Activated gamma-delta T cell treated with Interleukin-2 at 50 U/mL for 16 hours (primary cell): ENCODE results near the gene GSS.

ENCODE experiments used
- DNase-seq: peaks from one replicate; pipeline ENCODE4 v3.0.0-alpha.2; 2020

The GSS gene

GRCh38 chr20:34976286-34976685 is 20.7 kb upstream of the GSS start:
- no peak for DNase-seq

GRCh38 chr20:34974246-34974645 is 18.6 kb upstream of the GSS start:
- no peak for DNase-seq

DNA sequence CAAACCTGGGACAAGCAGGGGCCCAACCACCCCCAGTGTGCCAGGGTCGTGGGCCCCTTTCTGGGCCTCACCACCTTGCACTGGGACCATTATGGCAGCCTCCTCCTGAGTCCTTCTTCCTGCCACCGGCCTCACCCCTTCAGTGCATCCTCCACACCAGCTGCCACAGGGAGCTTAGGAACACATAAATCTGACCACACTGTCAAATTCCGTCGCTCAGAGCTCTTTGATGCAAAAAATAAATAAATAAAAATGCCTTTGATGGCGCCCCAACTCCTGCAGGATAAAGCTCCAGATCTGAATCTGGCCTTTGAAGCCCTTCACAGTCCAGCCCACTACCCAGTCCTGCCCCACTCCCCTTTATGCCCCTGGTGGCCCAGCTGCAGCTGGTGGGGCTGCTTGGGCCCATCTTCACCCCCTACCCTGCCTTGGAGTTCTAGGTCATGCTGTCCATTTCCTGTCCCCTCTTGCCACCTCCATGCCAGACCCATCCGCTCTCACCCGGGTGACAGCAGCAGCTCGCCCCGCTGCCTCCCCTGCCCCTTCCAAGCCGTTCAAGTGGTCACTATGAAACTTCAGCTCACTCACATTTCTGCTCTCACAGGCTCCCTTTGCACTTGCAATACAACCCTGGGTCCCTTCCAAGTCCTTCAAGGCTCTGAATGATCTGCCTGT is 16.1 kb upstream of the GSS start:
- no peak for DNase-seq

DNA sequence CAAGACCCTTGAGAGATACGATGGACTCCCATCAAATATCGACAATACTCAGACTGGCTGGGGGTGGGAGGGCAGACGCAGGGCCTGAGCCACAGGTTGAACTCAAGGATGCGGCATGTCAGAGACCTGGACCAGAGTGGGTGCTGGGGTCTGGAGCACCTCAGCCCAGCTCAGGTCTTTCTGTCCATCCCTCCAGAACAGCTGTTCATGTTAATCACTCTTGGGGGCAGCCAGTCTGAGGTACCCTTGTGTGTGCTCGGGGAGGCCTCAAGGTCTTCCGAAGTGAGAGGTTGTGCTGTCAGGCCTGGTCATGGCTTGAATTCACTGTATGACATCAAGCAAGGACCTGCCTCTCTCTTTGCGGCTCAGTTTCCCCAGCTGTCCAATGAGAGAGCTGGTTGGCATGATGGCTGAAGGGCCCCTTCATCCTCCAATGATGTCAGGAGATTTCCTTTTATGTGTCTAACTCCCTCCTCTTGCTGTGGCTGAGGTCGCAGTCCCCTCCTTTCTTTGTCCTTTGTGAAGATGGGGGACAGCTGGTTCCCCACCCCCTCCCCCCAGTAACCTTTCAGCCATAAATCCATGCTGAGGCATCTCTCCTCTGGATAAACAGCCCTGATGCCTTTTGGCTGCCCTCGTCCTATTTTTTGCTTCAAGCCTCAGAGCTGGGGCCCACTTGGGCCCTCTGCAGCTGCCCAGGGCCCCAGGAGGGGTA is 15.4 kb upstream of the GSS start:
- no peak for DNase-seq

GRCh38 chr20:34970193-34970840 is 14.7 kb upstream of the GSS start:
- DNase-seq, result no peak

DNA sequence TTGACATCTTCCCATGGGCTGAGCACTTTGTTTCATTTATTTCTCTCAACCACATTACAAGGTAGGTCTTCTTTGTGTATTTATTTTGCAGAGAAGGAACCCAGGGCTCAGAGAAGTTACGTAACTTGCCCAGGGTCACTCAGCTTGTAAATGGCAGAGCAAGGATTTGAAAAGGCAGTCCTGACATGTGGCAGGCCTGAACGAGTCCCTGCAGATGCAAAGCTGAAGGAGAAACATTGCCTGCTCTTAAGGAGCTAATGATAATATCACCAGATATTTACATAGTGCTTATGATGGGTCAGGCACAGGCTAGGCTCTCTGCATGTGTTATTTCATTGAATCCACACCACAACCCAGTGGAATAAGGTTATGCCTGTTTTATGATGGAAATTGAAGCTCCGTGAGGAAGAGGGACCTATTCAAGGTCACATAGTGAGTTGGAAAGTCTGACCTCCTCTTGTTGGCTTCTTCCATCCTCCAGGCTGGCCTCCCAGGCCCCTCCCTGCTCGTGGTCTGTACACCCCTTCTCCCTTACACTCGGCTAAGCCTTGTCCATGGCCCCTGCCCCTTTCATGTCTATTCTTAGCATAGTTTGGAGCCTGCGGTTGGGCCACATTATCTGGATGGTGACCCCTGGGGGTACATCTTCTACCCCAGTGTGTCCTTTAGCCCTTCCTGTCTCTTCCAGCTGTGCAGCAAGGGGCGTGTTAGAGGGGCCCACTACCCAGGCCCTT is 12.6 kb upstream of the GSS start:
- DNase-seq, result no peak

DNA sequence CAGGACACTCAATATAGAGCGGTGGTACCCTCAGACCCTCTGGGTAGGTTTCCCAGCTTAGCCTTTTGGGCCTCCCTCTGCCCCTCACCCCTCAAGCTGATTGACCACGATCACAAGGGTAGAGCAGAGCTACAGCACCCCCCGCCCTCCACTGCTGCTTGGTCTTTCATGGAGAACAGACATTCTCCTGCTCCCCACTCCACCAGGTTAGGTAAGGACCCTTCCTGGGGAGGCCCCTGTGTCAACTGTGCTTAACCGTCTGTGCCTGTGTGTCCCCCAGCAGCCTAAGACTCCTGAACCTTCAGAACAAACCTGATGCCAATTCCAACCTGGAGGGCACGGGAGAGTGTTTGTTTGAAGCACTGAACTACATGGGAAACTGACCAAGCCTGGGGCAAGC is 11.8 kb upstream of the GSS start:
- DNase-seq, result no peak

GRCh38 chr20:34965051-34965450 is 9.4 kb upstream of the GSS start:
- no peak for DNase-seq

DNA sequence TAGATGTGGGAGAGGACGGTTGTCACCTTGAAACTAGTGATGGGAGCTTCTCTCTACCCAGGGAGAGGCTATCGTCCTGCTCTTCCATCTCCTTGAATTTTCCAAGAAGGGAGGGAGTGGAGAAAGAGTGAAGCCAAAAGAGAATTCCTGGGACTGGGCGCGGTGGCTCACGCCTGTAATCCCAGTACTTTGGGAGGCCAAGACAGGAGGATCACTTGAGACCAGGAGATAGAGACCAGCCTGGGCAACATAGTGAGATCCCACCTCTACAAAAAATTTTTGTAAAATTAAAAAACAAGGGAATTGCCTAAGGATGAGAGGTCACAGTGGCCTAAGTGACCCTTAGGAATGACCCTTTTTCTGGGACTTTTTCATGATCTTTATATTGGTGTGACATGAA is 8.9 kb upstream of the GSS start:
- no peak for DNase-seq

DNA sequence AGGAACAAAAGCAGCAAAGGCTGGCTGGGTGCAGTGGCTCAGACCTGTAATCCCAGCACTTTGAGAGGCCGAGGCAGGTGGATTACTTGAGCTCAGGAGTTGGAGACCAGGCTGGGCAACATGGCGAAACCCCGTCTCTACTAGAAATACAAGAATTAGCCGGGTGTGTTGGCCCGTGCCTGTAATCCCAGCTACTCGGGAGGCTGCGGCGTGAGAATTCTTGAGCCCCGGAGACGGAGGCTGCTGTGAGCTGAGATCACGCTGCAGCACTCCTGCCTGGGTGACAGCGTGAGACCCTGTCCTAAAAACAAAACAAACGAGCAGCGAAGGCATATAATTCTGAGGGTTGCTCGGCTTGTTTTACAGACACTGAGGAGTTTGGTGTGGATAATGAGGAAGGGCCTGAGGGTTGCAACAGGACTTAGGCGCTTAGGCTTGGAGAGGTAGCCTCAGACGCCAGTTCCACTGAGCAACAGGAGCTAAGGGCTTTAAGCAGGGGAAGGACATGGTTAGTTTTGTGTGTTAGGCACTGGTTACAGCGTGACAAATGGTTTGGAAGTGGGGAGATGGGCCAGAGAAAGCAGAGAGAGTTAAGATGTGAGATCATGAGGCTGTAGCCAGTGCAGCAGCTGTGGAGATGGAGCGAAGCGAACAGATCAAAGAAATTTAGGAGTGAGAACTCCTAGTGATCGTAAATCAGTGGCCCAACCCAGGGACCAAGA is 1.3 kb upstream of the GSS start:
- no peak for DNase-seq

DNA sequence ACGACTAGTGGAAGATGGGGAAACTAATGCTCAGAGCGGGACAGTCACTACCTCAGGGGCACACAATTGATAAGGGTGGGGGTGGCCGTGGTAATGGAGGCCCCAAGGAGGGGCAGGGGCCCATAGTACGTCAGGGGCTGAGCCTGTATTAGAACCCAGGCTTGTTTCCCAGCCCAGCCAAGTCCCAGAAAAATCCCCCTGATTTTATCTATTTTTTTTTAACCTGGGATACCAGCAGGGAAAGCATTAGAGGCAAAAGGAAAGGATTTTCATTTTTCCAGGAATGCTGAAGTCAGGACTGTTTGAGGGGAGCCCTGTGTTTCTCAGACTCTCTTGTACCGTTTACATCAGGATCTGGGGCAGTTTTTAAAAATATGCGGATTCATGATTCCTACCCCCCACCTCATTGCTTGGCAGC is 444 bp upstream of the GSS start:
- no peak for DNase-seq

DNA sequence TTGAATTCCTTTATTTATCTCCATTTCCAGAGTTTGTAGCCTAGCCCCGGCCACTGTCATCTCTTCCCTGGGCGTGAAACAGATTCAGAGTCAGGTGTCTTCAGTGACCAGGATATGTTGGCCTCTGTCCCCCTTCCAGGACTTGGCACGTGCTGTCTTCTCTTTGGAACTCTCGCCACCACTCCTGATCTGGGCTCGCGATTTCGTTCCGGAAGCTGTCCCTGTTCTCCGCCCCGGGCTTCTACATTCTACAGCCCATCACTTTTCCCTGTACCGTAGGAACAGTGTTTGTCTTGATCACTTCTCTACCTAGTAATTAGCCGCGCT is 739 bp downstream of the GSS start:
- DNase-seq, result no peak

DNA sequence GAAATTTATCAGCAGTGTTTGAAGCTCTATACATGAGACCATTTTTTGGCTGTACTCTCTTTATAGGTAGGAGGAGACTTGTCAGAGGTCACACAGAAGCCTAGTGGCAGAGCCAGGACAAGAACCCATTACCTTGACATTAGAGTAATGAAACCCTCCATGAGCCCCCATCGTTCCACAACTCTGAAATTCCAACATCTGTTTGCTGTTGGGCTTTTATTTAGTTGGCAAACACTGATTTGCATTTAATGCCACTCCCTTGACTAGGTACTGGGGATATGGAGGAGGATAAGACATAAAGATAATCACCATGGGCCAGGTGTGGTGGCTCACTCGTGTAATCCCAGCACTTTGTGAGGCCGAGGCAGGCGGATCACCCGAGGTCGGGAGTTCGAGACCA is 1.6 kb downstream of the GSS start:
- DNase-seq, result no peak

DNA sequence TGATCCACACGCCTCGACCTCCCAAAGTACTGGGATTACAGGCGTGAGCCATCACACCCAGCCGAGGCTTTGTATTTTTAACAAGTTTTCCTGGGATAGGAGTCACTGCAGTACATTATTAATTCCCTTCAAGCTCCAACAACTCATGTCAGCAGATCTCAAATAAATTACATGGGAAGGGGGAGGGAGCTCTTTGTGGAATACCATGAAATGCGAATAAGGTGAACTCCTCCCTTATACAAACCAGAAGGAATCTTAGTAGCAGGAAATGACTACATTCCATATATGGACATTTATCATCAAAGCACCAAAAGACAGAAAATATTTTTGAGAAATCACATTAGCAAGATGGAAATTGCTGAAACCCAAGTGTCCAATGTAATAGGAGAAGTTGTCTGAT is 2.9 kb downstream of the GSS start:
- DNase-seq, result no peak

DNA sequence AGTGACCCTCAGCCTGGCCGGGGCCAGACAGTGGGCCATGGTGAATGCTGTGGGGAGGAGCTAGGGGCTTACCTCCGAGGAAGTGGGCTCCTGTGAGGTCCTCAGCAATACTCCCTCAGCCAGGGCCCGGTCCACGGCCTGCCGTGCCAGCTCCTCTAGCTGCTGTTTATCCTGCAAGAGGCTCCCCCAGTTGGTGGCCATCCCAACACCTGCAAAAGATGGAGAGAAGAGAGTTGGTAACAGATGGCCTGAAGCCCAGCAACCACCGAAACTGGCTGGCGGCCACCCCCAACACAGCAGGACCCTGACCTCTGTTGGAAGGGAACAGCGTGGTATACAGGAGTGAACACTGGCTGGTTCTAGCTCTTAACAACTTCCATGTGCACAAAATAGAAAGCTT is 4.0 kb downstream of the GSS start:
- no peak for DNase-seq

DNA sequence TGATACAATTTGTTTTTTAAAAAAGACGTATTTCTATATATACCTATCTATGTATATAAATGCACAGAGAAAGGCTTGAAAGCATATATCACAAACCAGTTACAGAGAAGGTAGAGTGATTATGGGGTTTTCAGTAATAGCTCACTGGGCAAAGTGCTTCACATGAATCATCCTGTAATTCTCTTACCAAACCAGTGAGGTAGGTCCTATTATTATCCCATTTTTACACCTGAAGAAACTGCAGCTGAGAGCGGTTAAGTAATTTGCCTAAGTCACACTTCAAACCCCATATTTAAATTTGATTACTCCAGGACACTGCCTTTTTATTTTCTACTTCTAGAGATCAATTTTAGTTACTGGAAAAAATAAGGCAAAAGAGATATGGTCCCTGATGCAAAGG is 4.4 kb downstream of the GSS start:
- no peak for DNase-seq

GRCh38 chr20:34949120-34949519 is 6.5 kb downstream of the GSS start:
- no peak for DNase-seq

GRCh38 chr20:34948030-34948429 is 7.6 kb downstream of the GSS start:
- no peak for DNase-seq

GRCh38 chr20:34947336-34947735 is 8.3 kb downstream of the GSS start:
- no peak for DNase-seq

DNA sequence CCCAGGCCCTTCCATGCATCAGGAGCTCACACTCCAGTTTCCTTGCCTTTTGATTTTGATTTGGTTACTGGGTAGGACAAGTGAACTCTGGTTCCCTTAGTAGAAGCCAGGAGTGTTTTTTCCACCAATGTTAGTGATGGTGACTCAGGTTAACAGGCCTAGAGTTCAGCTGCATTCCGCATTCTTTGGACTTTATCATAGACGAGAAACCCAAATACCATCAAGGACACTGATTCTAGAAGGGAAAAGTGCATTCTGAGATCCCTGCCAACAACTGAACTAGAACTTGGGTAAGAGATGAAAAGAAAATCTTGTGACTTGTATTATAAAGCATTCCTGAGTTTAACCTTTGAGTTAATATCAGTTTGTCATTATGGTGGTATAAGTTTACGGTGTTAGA is 8.9 kb downstream of the GSS start:
- DNase-seq, result no peak

DNA sequence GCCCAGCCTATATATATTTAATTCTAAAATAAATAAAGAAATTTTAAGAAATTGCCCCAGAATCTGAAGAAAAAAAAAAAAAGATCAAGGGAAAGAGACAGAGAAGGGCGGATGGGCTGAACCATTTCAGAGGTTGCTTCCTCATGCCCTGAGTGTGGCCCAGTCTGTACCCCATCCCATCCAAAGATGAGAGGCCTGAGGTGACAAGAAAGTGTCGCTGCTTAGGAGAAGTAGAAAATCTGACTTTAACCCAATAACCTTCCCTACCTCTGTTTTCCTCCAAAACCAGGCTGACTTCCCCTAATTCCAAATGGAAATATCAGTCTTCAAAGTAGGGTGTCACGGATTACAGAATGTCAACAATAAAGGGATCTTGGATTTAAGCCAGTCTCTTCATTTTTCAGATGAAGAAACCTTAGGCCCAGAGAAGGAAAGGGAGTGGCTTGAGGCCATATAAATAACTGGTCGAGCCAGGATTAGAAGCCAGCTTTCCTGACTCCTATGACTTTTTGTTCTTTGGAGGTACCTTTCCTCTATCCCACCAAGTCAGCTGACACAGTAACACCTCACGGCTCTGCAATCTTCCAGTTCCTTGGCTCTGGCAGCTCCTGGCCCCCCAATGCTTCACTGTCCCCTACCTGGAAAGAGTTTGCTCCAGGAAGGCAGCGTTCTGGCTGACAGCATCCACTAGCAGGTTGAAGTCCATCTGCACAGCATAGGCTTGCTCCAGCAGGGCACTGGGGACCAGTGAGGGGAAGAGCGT is 10.1 kb downstream of the GSS start:
- DNase-seq, result no peak

DNA sequence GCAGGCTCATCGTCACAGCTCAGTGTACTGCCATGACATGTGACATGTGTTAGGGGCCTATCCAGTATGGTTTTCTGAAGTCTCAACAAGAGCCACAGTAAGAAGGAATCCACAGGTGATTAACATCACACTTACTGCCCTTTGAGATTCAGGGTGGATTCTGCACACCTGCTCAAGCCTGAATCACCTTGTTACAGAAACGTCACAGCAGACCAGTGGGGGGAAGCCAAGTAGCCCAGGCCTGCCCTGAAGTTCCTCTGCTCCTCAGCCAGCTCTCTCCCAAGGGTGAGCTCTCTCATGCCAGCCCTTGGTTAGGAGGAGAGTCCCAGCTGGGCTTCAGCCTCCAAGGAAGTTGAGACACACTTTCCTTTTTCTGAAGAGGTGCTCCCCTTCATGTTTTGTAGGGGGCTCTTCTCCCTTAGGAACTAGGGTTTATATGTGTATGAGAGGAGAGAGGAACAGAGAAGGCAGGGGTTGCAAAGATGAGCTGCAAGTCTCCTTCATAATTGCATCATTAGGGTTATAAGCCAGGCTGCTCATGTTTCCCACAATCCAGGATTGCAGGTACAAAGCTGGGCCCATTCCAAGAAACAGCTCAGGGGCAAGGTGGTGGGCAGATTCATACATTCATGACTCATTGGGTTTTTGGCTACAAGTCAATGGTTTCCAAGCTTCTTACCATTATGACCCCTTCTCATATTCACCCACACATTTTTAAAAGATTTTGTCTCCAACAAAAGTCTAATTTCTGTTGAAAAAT is 11.6 kb downstream of the GSS start:
- no peak for DNase-seq
